ENCODE results near the gene DCXR. TPM values are rescaled to one million over a fixed set of nuclear protein-coding genes. Genes with fewer than 3 reads are reported as not detected.

DCXR gene
- total RNA-seq, 1 experiment from 2014 or later: 111 TPM

GRCh38 chr17:82008258-82008940 lies 29.1 kb downstream of the DCXR start:
- BruUV-seq (replicated peaks): no TSS peak
- H3K9me3 Mint-ChIP-seq (ENCODE audit: unreplicated experiment): no peaks in the 10 kb centered on the region
- CTCF ChIA-PET: interaction anchor here (0.6 to 1.2 kb wide), 3 partner anchors 14 to 21 kb away, joined by 3 to 5 read pairs (median 3); no protein-coding TSS in a partner anchor
- intact Hi-C loops (cut with micrococcal nuclease): no loop called here
- peaks cover 12% of the 10 kb centered on the region for H3K36me3 Mint-ChIP-seq (ENCODE audit: insufficient read depth, unreplicated experiment)
- H3K4me1 Mint-ChIP-seq (ENCODE audit: insufficient read depth, unreplicated experiment): peaks cover 10% of the 10 kb centered on the region
- no peak for DNase-seq (ENCODE audit: unreplicated experiment)
- no peak overlapping the region for H3K4me3 Mint-ChIP-seq (ENCODE audit: unreplicated experiment)
- POLR2A ChIA-PET: interaction anchor here (0.6 to 1.2 kb wide), 2 partner anchors 14 to 49 kb away, joined by 3 to 4 read pairs; no protein-coding TSS in a partner anchor
- no peak for TF ChIP-seq CTCF (IDR thresholded peaks at IDR 0.05; ENCODE audit: unreplicated experiment)
- no peak overlapping the region for H3K27ac Mint-ChIP-seq (ENCODE audit: low read depth, unreplicated experiment)
- H3K27me3 Mint-ChIP-seq (ENCODE audit: insufficient read depth, unreplicated experiment): no peaks in the 10 kb centered on the region

- BruUV-seq (replicated peaks): no TSS peak
- H3K36me3 Mint-ChIP-seq (ENCODE audit: insufficient read depth, unreplicated experiment): peaks cover 12% of the 10 kb centered on the region
- H3K4me3 Mint-ChIP-seq (ENCODE audit: unreplicated experiment): no peak overlapping the region
- peaks cover 10% of the 10 kb centered on the region for H3K4me1 Mint-ChIP-seq (ENCODE audit: insufficient read depth, unreplicated experiment)
- H3K27me3 Mint-ChIP-seq (ENCODE audit: insufficient read depth, unreplicated experiment): no peaks in the 10 kb centered on the region
- ChIA-PET POLR2A (interaction anchor here (0.6 to 1.2 kb wide), 2 partner anchors 14 to 48 kb away, joined by 3 to 4 read pairs; no protein-coding TSS in a partner anchor), CTCF (interaction anchor here (1.1 to 1.2 kb wide), 2 partner anchors 14 to 22 kb away, joined by 3 to 5 read pairs; no protein-coding TSS in a partner anchor)
- H3K9me3 Mint-ChIP-seq (ENCODE audit: unreplicated experiment): no peaks in the 10 kb centered on the region
- H3K27ac Mint-ChIP-seq (ENCODE audit: low read depth, unreplicated experiment): no peak overlapping the region
- no peak for DNase-seq (ENCODE audit: unreplicated experiment)
- intact Hi-C loops (cut with micrococcal nuclease): no loop called here
- TF ChIP-seq CTCF (IDR thresholded peaks at IDR 0.05; ENCODE audit: unreplicated experiment): no peak
These were observed 29.8 kb downstream of the DCXR start for GRCh38 chr17:82007495-82008257.

- DNase-seq (ENCODE audit: unreplicated experiment): no peak
- no peak for TF ChIP-seq CTCF (IDR thresholded peaks at IDR 0.05; ENCODE audit: unreplicated experiment)
- Mint-ChIP-seq H3K4me1 (ENCODE audit: insufficient read depth, unreplicated experiment) (peaks cover 10% of the 10 kb centered on the region), H3K36me3 (ENCODE audit: insufficient read depth, unreplicated experiment) (peaks cover 12% of the 10 kb centered on the region), H3K27ac (ENCODE audit: low read depth, unreplicated experiment) (no peak overlapping the region), H3K27me3 (ENCODE audit: insufficient read depth, unreplicated experiment) (no peaks in the 10 kb centered on the region), H3K9me3 (ENCODE audit: unreplicated experiment) (no peaks in the 10 kb centered on the region), H3K4me3 (ENCODE audit: unreplicated experiment) (no peak overlapping the region)
- no TSS peak for BruUV-seq (replicated peaks)
- CTCF ChIA-PET: interaction anchor here (1.0 kb wide), 1 partner anchor 13 kb away, joined by 4 read pairs; no protein-coding TSS in a partner anchor
- intact Hi-C loops (cut with micrococcal nuclease): no loop called here
- POLR2A ChIA-PET: interaction anchor here (1.0 kb wide), 1 partner anchor 14 kb away, joined by 3 read pairs; no protein-coding TSS in a partner anchor
These were observed 30.3 kb downstream of the DCXR start for GRCh38 chr17:82007228-82007494.
